HepG2 (cell line): Measurements from ENCODE around the gene LHX3.

ENCODE experiments used
- EZH2 ChIP-seq: conservative IDR thresholded peaks from 2 replicates; pipeline ENCODE4 v1.6.1; 2012; ENCODE audit warnings: mild to moderate bottlenecking, low read depth, low read length, moderate library complexity
- MTF2 ChIP-seq: sonication (generic); formaldehyde crosslinking; IDR thresholded peaks from 2 replicates; pipeline ENCODE4 v1.5.0; 2020; ENCODE audit warnings: missing genetic modification reagents, borderline replicate concordance
- ZKSCAN8 ChIP-seq: IDR thresholded peaks from 2 replicates; pipeline ENCODE4 v1.6.1; 2016; ENCODE audit warnings: borderline replicate concordance, missing genetic modification reagents, missing compliant biosample characterization
- ZNF552 ChIP-seq: sonication (generic); formaldehyde crosslinking; IDR thresholded peaks from 2 replicates; pipeline ENCODE4 v1.9.0; 2022; ENCODE audit warnings: missing genetic modification reagents, mild to moderate bottlenecking, borderline replicate concordance
- ZSCAN20 ChIP-seq: sonication (generic); formaldehyde crosslinking; IDR thresholded peaks from 2 replicates; pipeline ENCODE4 v1.4.0; 2020; ENCODE audit warnings: missing genetic modification reagents, mild to moderate bottlenecking, borderline replicate concordance
- TF ChIP-seq, protein P1 (sequence below): sonication (generic); formaldehyde crosslinking; IDR thresholded peaks from 2 replicates; pipeline ENCODE4 v1.5.0; 2020; ENCODE audit warnings: mild to moderate bottlenecking, missing genetic modification reagents
- TF ChIP-seq, protein P2 (sequence below), 2 experiments: IDR thresholded peaks; 2 replicates each; pipeline ENCODE4 v1.6.1; 2011 to 2012; ENCODE audit warnings: low read length in 2 of 2, borderline replicate concordance in 1 of 2, low read depth in 1 of 2, mild to moderate bottlenecking in 1 of 2, moderate library complexity in 1 of 2
- TF ChIP-seq, protein P3 (sequence below): sonication (generic); formaldehyde crosslinking; IDR thresholded peaks from 2 replicates; pipeline ENCODE4 v1.5.0; 2020; ENCODE audit warnings: mild to moderate bottlenecking, missing genetic modification reagents, moderate library complexity
- TF ChIP-seq, protein P4 (sequence below): IDR thresholded peaks from 2 replicates; pipeline ENCODE4 v1.6.1; 2016; ENCODE audit warnings: low read depth, missing genetic modification reagents, missing compliant biosample characterization

DNA sequence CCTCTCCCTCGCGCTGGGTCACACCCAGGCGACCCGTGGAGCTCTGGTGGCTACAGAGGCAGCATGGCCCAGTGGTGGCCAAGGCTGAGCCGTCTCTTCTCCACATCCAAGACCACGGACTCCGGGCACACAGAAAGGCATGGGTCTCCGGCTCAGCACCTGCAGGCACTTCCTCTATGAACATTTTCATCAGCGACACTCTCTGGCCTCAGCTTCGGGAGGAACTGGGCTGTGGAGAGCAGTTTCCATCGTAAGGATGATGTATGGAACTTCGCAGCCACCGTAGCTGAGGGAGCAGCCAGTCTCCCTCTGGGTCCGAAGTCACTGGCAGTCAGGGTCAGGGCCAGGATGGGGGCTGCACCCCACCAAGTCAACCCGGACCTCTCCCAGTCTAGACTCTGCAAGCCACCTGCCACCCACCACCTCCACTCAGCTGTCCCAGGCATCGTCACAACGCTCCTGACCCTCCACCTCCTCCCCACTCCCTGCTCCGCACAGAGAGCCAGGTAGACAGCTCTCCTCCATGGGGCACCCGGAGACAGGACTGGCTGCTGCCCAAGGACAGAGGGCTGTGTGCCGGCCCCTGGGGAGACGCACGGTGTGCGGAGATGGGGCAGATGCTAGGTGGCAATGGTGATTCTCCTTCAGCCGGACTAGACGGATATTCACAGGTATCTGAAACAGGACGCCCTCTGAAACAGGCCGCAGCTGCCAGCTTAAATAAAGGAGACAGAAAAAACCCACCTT, 31.0 kb upstream of the LHX3 start:
- TF ChIP-seq, protein P1, sequence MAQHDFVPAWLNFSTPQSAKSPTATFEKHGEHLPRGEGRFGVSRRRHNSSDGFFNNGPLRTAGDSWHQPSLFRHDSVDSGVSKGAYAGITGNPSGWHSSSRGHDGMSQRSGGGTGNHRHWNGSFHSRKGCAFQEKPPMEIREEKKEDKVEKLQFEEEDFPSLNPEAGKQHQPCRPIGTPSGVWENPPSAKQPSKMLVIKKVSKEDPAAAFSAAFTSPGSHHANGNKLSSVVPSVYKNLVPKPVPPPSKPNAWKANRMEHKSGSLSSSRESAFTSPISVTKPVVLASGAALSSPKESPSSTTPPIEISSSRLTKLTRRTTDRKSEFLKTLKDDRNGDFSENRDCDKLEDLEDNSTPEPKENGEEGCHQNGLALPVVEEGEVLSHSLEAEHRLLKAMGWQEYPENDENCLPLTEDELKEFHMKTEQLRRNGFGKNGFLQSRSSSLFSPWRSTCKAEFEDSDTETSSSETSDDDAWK (CRISPR knock-in tag): no peak
- TF ChIP-seq ZSCAN20 (CRISPR knock-in tag): no peak
- TF ChIP-seq, protein P2, sequence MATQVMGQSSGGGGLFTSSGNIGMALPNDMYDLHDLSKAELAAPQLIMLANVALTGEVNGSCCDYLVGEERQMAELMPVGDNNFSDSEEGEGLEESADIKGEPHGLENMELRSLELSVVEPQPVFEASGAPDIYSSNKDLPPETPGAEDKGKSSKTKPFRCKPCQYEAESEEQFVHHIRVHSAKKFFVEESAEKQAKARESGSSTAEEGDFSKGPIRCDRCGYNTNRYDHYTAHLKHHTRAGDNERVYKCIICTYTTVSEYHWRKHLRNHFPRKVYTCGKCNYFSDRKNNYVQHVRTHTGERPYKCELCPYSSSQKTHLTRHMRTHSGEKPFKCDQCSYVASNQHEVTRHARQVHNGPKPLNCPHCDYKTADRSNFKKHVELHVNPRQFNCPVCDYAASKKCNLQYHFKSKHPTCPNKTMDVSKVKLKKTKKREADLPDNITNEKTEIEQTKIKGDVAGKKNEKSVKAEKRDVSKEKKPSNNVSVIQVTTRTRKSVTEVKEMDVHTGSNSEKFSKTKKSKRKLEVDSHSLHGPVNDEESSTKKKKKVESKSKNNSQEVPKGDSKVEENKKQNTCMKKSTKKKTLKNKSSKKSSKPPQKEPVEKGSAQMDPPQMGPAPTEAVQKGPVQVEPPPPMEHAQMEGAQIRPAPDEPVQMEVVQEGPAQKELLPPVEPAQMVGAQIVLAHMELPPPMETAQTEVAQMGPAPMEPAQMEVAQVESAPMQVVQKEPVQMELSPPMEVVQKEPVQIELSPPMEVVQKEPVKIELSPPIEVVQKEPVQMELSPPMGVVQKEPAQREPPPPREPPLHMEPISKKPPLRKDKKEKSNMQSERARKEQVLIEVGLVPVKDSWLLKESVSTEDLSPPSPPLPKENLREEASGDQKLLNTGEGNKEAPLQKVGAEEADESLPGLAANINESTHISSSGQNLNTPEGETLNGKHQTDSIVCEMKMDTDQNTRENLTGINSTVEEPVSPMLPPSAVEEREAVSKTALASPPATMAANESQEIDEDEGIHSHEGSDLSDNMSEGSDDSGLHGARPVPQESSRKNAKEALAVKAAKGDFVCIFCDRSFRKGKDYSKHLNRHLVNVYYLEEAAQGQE (IDR thresholded peaks at IDR 0.05; ENCODE audit: borderline replicate concordance in 1 of 2, low read depth in 1 of 2, low read length in 2 of 2): no peak
- TF ChIP-seq, protein P3, sequence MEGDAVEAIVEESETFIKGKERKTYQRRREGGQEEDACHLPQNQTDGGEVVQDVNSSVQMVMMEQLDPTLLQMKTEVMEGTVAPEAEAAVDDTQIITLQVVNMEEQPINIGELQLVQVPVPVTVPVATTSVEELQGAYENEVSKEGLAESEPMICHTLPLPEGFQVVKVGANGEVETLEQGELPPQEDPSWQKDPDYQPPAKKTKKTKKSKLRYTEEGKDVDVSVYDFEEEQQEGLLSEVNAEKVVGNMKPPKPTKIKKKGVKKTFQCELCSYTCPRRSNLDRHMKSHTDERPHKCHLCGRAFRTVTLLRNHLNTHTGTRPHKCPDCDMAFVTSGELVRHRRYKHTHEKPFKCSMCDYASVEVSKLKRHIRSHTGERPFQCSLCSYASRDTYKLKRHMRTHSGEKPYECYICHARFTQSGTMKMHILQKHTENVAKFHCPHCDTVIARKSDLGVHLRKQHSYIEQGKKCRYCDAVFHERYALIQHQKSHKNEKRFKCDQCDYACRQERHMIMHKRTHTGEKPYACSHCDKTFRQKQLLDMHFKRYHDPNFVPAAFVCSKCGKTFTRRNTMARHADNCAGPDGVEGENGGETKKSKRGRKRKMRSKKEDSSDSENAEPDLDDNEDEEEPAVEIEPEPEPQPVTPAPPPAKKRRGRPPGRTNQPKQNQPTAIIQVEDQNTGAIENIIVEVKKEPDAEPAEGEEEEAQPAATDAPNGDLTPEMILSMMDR: no peak
- TF ChIP-seq, protein P4, sequence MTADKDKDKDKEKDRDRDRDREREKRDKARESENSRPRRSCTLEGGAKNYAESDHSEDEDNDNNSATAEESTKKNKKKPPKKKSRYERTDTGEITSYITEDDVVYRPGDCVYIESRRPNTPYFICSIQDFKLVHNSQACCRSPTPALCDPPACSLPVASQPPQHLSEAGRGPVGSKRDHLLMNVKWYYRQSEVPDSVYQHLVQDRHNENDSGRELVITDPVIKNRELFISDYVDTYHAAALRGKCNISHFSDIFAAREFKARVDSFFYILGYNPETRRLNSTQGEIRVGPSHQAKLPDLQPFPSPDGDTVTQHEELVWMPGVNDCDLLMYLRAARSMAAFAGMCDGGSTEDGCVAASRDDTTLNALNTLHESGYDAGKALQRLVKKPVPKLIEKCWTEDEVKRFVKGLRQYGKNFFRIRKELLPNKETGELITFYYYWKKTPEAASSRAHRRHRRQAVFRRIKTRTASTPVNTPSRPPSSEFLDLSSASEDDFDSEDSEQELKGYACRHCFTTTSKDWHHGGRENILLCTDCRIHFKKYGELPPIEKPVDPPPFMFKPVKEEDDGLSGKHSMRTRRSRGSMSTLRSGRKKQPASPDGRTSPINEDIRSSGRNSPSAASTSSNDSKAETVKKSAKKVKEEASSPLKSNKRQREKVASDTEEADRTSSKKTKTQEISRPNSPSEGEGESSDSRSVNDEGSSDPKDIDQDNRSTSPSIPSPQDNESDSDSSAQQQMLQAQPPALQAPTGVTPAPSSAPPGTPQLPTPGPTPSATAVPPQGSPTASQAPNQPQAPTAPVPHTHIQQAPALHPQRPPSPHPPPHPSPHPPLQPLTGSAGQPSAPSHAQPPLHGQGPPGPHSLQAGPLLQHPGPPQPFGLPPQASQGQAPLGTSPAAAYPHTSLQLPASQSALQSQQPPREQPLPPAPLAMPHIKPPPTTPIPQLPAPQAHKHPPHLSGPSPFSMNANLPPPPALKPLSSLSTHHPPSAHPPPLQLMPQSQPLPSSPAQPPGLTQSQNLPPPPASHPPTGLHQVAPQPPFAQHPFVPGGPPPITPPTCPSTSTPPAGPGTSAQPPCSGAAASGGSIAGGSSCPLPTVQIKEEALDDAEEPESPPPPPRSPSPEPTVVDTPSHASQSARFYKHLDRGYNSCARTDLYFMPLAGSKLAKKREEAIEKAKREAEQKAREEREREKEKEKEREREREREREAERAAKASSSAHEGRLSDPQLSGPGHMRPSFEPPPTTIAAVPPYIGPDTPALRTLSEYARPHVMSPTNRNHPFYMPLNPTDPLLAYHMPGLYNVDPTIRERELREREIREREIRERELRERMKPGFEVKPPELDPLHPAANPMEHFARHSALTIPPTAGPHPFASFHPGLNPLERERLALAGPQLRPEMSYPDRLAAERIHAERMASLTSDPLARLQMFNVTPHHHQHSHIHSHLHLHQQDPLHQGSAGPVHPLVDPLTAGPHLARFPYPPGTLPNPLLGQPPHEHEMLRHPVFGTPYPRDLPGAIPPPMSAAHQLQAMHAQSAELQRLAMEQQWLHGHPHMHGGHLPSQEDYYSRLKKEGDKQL (CRISPR knock-in tag): no peak
- TF ChIP-seq ZNF552: no peak
- no peak for TF ChIP-seq MTF2 (CRISPR knock-in tag)
- TF ChIP-seq EZH2: no peak
- TF ChIP-seq ZKSCAN8 (CRISPR knock-in tag): no peak
